Measurements from ENCODE around the gene THPO. TPM values are rescaled to one million over a fixed set of nuclear protein-coding genes. Genes with fewer than 3 reads are reported as not detected.

The THPO gene
- polyA plus RNA-seq, 1 donor from 2014 or later, result 0.59 TPM

DNA sequence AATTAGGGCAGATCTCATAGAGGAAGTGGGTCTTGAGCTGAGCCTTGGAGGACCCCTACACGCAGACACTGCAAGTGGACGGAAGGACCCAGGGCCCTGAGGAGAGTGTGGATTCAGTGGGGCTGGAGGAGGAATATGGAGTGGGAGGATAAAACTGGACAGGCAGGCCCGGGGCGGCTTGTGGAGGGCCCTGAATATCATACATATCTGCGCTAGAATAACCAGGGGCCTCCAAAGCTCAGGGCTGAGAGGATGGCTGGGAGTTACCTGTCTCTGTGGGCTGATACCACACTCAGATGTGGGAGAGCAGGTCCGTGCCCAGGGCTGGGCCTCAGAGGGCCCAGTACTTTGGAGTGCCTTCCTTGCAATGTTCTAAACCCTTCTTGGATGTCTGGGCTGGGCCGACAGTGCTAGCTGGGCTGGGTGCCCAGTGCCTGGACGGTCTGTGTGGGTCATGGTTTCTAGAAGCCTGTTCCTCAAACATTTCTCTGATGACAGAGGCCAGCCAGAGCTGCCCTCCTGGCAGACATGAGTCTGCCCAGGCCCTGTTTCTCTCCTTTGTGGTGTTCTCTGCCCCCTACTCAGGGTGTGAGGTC lies 31.4 kb upstream of the THPO start:
- H3K79me2 ChIP-seq (replicated peaks; ENCODE audit: insufficient read depth, low read length), result no peaks in the 10 kb centered on the region
- H3F3A ChIP-seq (ENCODE audit: insufficient read depth, low read length, poor library complexity, severe bottlenecking), result no peaks in the 10 kb centered on the region
- TF ChIP-seq EP300 (conservative IDR thresholded peaks at IDR 0.05; ENCODE audit: poor library complexity, severe bottlenecking), result no peak
- TF ChIP-seq TAF1 (IDR thresholded peaks at IDR 0.05; ENCODE audit: low read depth), result no peak
- TF ChIP-seq POLR2AphosphoS5 (IDR thresholded peaks at IDR 0.05), result no peak
- no peak overlapping the region for H2AFZ ChIP-seq (ENCODE audit: low read depth, low read length)
- H3K27me3 ChIP-seq (ENCODE audit: insufficient read depth, low read depth, low read length), result no peaks in the 10 kb centered on the region
- no peaks in the 10 kb centered on the region for H3K9me3 ChIP-seq (ENCODE audit: low read length)
- no peaks in the 10 kb centered on the region for H3K9me2 ChIP-seq (ENCODE audit: insufficient read depth, low read length)
- no peaks in the 10 kb centered on the region for H4K20me1 ChIP-seq (ENCODE audit: insufficient read depth)
- H3K36me3 ChIP-seq (ENCODE audit: insufficient read depth, low read length), result no peaks in the 10 kb centered on the region
- no peak overlapping the region for H3K9ac ChIP-seq (ENCODE audit: low read length)
- H3K4me3 ChIP-seq (ENCODE audit: low read length), result no peak overlapping the region
- no peak overlapping the region for H3K27ac ChIP-seq (ENCODE audit: low read length)
- no peak overlapping the region for H3K4me2 ChIP-seq (ENCODE audit: low read length)

DNA sequence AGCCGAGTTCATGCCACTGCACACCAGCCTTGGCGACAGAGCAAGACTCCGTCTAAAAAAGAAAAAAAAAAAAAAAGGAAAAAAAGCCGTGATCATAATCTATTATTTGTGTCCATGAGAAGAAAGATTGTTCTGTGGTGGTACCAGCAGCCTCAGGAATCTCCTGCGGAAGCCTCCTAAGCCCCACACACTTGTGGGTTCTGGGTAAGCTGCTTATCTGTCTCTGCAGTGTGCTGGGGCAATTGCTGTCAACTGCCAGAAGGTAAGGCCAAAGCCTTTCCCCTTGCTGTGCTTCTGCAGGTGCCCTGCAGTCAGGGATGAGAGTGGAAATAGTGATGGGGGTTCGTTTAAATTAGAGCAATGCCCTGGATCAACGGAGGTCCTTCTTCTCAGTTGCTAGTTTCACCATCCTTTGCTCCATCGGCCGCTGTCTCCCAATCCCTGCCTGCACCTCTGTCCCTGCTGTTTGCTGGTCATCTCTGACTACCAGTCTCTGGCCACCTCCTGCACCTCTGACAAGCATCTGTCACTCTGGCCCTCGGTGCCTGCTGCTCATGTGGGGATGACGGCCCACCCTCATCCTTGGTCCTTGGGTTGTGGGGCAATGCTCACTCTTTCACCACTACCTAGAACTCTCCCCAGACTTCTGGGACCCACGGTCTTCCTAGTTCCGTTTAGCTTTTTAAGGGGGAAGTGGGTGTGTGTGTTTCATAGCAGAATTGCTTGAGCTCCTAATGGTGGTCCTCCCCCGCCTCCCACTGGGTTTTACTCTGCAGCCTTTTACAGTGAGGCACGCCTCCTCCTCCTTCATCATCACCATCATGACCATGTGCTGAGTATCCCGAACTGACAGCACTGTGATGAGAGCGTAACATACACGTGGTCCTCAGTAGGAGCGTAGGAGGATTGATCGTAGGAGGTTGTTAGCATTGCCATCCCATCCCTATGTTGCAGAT lies 27.3 kb upstream of the THPO start:
- no peak overlapping the region for H3K4me2 ChIP-seq (ENCODE audit: low read length)
- H3K79me2 ChIP-seq (replicated peaks; ENCODE audit: insufficient read depth, low read length), result no peaks in the 10 kb centered on the region
- H3K36me3 ChIP-seq (ENCODE audit: insufficient read depth, low read length), result no peaks in the 10 kb centered on the region
- no peak overlapping the region for H3K4me3 ChIP-seq (ENCODE audit: low read length)
- no peak overlapping the region for H3K9ac ChIP-seq (ENCODE audit: low read length)
- H3F3A ChIP-seq (ENCODE audit: insufficient read depth, low read length, poor library complexity, severe bottlenecking), result no peaks in the 10 kb centered on the region
- H3K27ac ChIP-seq (ENCODE audit: low read length), result no peak overlapping the region
- no peaks in the 10 kb centered on the region for H4K20me1 ChIP-seq (ENCODE audit: insufficient read depth)
- TF ChIP-seq MXI1 (conservative IDR thresholded peaks at IDR 0.05; ENCODE audit: poor library complexity, severe bottlenecking) (no peak), TAF1 (IDR thresholded peaks at IDR 0.05; ENCODE audit: low read depth) (no peak), EP300 (conservative IDR thresholded peaks at IDR 0.05; ENCODE audit: poor library complexity, severe bottlenecking) (no peak), RAD21 (conservative IDR thresholded peaks at IDR 0.05) (no peak), EZH2 (IDR thresholded peaks at IDR 0.05; ENCODE audit: borderline replicate concordance, insufficient read depth, low read length, poor library complexity, severe bottlenecking) (no peak), POLR2AphosphoS5 (IDR thresholded peaks at IDR 0.05) (no peak), SMC3 (conservative IDR thresholded peaks at IDR 0.05; ENCODE audit: poor library complexity) (no peak)
- TF ChIP-seq, protein P1, sequence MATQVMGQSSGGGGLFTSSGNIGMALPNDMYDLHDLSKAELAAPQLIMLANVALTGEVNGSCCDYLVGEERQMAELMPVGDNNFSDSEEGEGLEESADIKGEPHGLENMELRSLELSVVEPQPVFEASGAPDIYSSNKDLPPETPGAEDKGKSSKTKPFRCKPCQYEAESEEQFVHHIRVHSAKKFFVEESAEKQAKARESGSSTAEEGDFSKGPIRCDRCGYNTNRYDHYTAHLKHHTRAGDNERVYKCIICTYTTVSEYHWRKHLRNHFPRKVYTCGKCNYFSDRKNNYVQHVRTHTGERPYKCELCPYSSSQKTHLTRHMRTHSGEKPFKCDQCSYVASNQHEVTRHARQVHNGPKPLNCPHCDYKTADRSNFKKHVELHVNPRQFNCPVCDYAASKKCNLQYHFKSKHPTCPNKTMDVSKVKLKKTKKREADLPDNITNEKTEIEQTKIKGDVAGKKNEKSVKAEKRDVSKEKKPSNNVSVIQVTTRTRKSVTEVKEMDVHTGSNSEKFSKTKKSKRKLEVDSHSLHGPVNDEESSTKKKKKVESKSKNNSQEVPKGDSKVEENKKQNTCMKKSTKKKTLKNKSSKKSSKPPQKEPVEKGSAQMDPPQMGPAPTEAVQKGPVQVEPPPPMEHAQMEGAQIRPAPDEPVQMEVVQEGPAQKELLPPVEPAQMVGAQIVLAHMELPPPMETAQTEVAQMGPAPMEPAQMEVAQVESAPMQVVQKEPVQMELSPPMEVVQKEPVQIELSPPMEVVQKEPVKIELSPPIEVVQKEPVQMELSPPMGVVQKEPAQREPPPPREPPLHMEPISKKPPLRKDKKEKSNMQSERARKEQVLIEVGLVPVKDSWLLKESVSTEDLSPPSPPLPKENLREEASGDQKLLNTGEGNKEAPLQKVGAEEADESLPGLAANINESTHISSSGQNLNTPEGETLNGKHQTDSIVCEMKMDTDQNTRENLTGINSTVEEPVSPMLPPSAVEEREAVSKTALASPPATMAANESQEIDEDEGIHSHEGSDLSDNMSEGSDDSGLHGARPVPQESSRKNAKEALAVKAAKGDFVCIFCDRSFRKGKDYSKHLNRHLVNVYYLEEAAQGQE (IDR thresholded peaks at IDR 0.05; ENCODE audit: borderline replicate concordance), result no peak
- TF ChIP-seq, protein P2, sequence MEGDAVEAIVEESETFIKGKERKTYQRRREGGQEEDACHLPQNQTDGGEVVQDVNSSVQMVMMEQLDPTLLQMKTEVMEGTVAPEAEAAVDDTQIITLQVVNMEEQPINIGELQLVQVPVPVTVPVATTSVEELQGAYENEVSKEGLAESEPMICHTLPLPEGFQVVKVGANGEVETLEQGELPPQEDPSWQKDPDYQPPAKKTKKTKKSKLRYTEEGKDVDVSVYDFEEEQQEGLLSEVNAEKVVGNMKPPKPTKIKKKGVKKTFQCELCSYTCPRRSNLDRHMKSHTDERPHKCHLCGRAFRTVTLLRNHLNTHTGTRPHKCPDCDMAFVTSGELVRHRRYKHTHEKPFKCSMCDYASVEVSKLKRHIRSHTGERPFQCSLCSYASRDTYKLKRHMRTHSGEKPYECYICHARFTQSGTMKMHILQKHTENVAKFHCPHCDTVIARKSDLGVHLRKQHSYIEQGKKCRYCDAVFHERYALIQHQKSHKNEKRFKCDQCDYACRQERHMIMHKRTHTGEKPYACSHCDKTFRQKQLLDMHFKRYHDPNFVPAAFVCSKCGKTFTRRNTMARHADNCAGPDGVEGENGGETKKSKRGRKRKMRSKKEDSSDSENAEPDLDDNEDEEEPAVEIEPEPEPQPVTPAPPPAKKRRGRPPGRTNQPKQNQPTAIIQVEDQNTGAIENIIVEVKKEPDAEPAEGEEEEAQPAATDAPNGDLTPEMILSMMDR (IDR thresholded peaks at IDR 0.05; ENCODE audit: poor library complexity, severe bottlenecking), result no peak
- H3K9me2 ChIP-seq (ENCODE audit: insufficient read depth, low read length), result no peaks in the 10 kb centered on the region
- H2AFZ ChIP-seq (ENCODE audit: low read depth, low read length), result no peak overlapping the region
- no peaks in the 10 kb centered on the region for H3K27me3 ChIP-seq (ENCODE audit: insufficient read depth, low read depth, low read length)
- no peaks in the 10 kb centered on the region for H3K9me3 ChIP-seq (ENCODE audit: low read length)
